ENCODE data around the gene IMPA2.

DNA sequence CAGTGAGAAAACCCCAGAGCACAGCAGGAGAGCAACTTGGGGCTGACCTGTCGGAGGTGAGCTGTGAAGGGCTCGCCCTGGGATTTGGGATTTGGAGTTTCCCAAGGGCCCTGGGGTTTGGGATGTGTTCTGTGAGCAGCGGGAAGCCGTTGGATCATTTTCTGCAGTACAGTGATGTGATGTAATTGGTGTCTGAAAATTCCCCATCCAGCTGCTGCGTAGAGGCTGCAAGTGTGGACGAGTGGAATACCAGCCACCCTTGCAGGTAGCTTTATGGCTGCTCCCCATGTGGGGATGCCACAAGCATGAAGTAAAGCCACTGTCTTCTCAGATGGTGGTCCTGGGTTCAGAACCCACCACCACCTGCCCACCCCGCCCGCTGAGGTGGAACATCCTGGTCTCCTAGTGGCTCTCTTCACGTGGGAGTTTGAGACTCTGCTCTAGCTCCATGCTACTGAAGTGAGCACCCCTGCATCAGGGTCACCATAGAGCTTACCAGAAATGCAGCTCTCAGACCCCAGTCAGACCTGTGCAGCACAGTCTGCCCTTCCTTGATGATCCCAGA lies 15.0 kb downstream of the IMPA2 start:
- TF ChIP-seq FOXK2 (IDR thresholded peaks at IDR 0.05) = no peak
- no peak for TF ChIP-seq SMAD3 (CRISPR knock-in tag; IDR thresholded peaks at IDR 0.05)
- TF ChIP-seq ZNF138 (CRISPR knock-in tag; IDR thresholded peaks at IDR 0.05; ENCODE audit: low read depth) = no peak
- TF ChIP-seq SUZ12 (IDR thresholded peaks at IDR 0.05; ENCODE audit: low read depth, low read length) = no peak
- TF ChIP-seq RARA (CRISPR knock-in tag; IDR thresholded peaks at IDR 0.05) = no peak
- no peak for TF ChIP-seq ZNF260 (CRISPR knock-in tag; IDR thresholded peaks at IDR 0.05; ENCODE audit: borderline replicate concordance, low read depth)
- TF ChIP-seq, protein P1, sequence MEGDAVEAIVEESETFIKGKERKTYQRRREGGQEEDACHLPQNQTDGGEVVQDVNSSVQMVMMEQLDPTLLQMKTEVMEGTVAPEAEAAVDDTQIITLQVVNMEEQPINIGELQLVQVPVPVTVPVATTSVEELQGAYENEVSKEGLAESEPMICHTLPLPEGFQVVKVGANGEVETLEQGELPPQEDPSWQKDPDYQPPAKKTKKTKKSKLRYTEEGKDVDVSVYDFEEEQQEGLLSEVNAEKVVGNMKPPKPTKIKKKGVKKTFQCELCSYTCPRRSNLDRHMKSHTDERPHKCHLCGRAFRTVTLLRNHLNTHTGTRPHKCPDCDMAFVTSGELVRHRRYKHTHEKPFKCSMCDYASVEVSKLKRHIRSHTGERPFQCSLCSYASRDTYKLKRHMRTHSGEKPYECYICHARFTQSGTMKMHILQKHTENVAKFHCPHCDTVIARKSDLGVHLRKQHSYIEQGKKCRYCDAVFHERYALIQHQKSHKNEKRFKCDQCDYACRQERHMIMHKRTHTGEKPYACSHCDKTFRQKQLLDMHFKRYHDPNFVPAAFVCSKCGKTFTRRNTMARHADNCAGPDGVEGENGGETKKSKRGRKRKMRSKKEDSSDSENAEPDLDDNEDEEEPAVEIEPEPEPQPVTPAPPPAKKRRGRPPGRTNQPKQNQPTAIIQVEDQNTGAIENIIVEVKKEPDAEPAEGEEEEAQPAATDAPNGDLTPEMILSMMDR (CRISPR knock-in tag; IDR thresholded peaks at IDR 0.05) = no peak
- no peak for TF ChIP-seq TOE1 (CRISPR knock-in tag; IDR thresholded peaks at IDR 0.05)

All from HepG2 (cell line).